ENCODE results near the gene AKAP8L.

DNA sequence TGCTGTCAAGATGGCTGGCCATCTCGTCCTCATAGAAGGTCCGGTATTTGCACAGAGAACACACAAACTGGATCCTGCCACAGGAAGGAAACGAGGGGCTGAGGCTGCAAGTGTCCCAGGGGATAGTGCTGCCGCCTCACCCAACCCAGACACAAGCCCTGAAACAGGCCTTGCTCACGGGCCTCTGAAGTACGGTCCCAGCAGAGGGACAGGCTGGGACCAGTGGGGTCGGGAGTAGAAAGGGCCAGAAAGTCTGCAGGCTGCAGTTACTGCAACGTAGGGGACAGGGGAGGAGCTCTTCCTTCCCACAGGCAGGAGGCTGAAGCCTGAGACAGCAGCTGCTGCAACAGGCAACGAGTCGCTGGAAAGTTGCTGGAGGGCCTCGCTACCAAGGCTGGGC, 21.0 kb downstream of the AKAP8L start:
- TF ChIP-seq CTCF (IDR thresholded peaks at IDR 0.05; ENCODE audit: poor library complexity), result no peak
- no peak for TF ChIP-seq EZH2phosphoT487 (IDR thresholded peaks at IDR 0.05; ENCODE audit: low read depth, severe bottlenecking, unreplicated experiment)
- TF ChIP-seq EZH2 (IDR thresholded peaks at IDR 0.05; ENCODE audit: borderline replicate concordance), result no peak

Data from hepatocyte (in vitro differentiated cells).